ENCODE data around the gene TMED3. TPM values are rescaled to one million over a fixed set of nuclear protein-coding genes. Genes with fewer than 3 reads are reported as not detected.

Gene TMED3
- total RNA-seq, 1 donor from 2014 or later, result 102 TPM

- TF ChIP-seq CTCF (IDR thresholded peaks at IDR 0.05), result peak; percentile 6
- H3K27me3 Mint-ChIP-seq (ENCODE audit: unreplicated experiment), result no peaks in the 10 kb centered on the region
- H3K36me3 Mint-ChIP-seq (ENCODE audit: unreplicated experiment), result peaks cover 1% of the 10 kb centered on the region
- DNase-seq (ENCODE audit: extremely low spot score, unreplicated experiment), result no peak
- H3K9me3 Mint-ChIP-seq (ENCODE audit: unreplicated experiment), result no peaks in the 10 kb centered on the region
- H3K27ac Mint-ChIP-seq (ENCODE audit: unreplicated experiment), result no peak overlapping the region
- H3K4me3 Mint-ChIP-seq (ENCODE audit: unreplicated experiment), result no peak overlapping the region
- H3K4me1 Mint-ChIP-seq (ENCODE audit: unreplicated experiment), result no peaks in the 10 kb centered on the region
Observed at GRCh38 chr15:79340315-79340602, 29.3 kb downstream of the TMED3 start.

- no peak for TF ChIP-seq CTCF (IDR thresholded peaks at IDR 0.05)
- no peak for DNase-seq (ENCODE audit: extremely low spot score, unreplicated experiment)
- Mint-ChIP-seq H3K9me3 (ENCODE audit: unreplicated experiment) (no peaks in the 10 kb centered on the region), H3K27me3 (ENCODE audit: unreplicated experiment) (no peaks in the 10 kb centered on the region), H3K27ac (ENCODE audit: unreplicated experiment) (no peak overlapping the region), H3K4me1 (ENCODE audit: unreplicated experiment) (no peaks in the 10 kb centered on the region), H3K4me3 (ENCODE audit: unreplicated experiment) (no peak overlapping the region), H3K36me3 (ENCODE audit: unreplicated experiment) (peaks cover 1% of the 10 kb centered on the region)
Observed at GRCh38 chr15:79341396-79341795, 30.5 kb downstream of the TMED3 start.

GRCh38 chr15:79349525-79349924 is 38.6 kb downstream of the TMED3 start:
- no peak for DNase-seq (ENCODE audit: extremely low spot score, unreplicated experiment)
- Mint-ChIP-seq H3K36me3 (ENCODE audit: unreplicated experiment) (peaks cover 3% of the 10 kb centered on the region), H3K9me3 (ENCODE audit: unreplicated experiment) (no peaks in the 10 kb centered on the region), H3K27me3 (ENCODE audit: unreplicated experiment) (no peaks in the 10 kb centered on the region), H3K4me1 (ENCODE audit: unreplicated experiment) (no peaks in the 10 kb centered on the region), H3K27ac (ENCODE audit: unreplicated experiment) (no peak overlapping the region), H3K4me3 (ENCODE audit: unreplicated experiment) (no peak overlapping the region)
- no peak for TF ChIP-seq CTCF (IDR thresholded peaks at IDR 0.05)

GRCh38 chr15:79352206-79352605 is 41.3 kb downstream of the TMED3 start:
- no peaks in the 10 kb centered on the region for H3K4me1 Mint-ChIP-seq (ENCODE audit: unreplicated experiment)
- H3K27ac Mint-ChIP-seq (ENCODE audit: unreplicated experiment), result no peak overlapping the region
- no peak overlapping the region for H3K4me3 Mint-ChIP-seq (ENCODE audit: unreplicated experiment)
- H3K27me3 Mint-ChIP-seq (ENCODE audit: unreplicated experiment), result no peaks in the 10 kb centered on the region
- no peaks in the 10 kb centered on the region for H3K9me3 Mint-ChIP-seq (ENCODE audit: unreplicated experiment)
- DNase-seq (ENCODE audit: extremely low spot score, unreplicated experiment), result no peak
- no peak for TF ChIP-seq CTCF (IDR thresholded peaks at IDR 0.05)
- peaks cover 3% of the 10 kb centered on the region for H3K36me3 Mint-ChIP-seq (ENCODE audit: unreplicated experiment)

- TF ChIP-seq CTCF (IDR thresholded peaks at IDR 0.05), result no peak
- no peaks in the 10 kb centered on the region for H3K9me3 Mint-ChIP-seq (ENCODE audit: unreplicated experiment)
- no peak for DNase-seq (ENCODE audit: extremely low spot score, unreplicated experiment)
- no peak overlapping the region for H3K27ac Mint-ChIP-seq (ENCODE audit: unreplicated experiment)
- H3K4me1 Mint-ChIP-seq (ENCODE audit: unreplicated experiment), result peaks cover under 1% of the 10 kb centered on the region
- no peaks in the 10 kb centered on the region for H3K36me3 Mint-ChIP-seq (ENCODE audit: unreplicated experiment)
- H3K27me3 Mint-ChIP-seq (ENCODE audit: unreplicated experiment), result no peaks in the 10 kb centered on the region
- no peak overlapping the region for H3K4me3 Mint-ChIP-seq (ENCODE audit: unreplicated experiment)
Observed at GRCh38 chr15:79357566-79357965, 46.7 kb downstream of the TMED3 start.
